ENCODE results near the gene NAMPT. TPM values are rescaled to one million over a fixed set of nuclear protein-coding genes. Genes with fewer than 3 reads are reported as not detected.
"Not testable (repeated sequence)": the region's sequence is repeated elsewhere in the genome, so short reads cannot be mapped to it uniquely, and the experiment has no call there.

NAMPT gene
- 190 TPM for total RNA-seq

- no peak for DNase-seq (ENCODE audit: low spot score)
Measured at GRCh38 chr7:106284714-106285050, at the start of gene NAMPT. Gene NAMPT, minus strand, starts transcription at chr7:106284983. Its CDS starts 99 bp downstream, at chr7:106284884.

GRCh38 chr7:106332201-106332600 is 47.4 kb upstream of the NAMPT start:
- no peak for DNase-seq (ENCODE audit: low spot score)

DNA sequence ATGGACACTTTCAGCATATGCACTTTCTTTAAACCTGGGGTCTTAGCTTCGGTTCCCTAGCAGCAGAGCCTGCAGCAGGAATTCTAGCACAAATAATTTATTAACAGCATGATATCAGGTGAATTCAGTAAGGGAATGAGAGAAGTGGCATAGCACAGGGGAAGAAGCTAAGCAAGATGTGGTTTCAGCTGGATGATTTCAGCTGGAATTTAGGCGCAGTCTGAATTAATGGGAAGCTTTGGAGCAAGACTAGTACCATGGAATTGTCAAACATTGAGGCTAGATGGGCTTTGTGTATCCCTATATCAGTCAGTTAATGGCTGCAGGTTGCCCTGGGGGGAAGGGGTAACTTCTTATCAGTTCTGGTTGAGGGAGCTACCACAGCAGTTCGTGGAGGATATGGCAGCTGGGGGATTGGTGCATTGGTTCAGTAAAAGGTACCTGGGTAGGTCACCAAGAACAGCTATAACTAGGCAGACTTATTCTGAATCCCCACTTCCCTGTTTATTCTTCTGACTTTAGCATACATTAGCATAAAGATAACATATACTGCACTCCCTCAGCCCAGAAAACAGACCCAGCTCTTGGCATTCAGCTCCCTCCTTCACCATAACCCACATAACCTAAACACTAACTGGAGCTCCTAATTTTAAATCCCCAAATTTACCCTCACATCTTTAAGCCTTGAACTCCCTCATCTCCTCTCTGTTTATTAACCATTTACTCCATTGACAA is 46.8 kb upstream of the NAMPT start:
- DNase-seq (ENCODE audit: low spot score): no peak

DNA sequence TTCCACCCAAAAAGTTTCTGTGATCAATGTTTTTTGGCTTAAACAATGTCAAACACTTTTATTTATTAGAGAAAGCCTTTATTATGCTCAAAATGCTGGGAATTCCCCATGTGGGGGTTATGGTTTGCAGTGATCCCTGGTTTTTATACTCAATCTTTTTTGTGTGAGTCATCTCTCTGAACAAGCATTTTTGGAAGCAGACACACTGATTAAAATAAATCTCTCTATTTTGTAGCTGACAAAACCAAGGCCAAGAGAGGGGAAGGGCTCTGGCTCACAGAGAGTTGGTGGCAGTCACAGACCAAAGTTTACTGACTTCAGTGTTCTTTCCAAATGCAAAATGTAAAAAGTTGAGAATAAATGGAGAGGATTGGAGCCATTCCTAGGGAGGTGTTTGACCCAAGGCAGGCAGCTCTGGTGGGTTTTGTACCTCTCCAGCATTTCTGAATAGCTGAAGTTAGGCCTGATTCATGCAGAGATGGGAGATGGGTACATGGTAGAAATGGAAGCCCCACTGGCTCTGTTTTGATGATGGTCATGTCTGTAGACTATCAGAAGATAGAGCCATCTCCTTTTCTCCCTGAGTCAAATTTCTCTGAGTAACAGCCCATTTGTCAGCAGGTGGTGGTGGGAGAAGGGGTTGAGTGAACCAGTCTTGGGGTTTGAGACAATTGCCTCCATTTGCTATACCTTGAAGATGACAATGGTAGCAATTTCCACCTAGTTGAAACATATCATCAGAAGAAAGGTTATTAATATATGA is 45.4 kb upstream of the NAMPT start:
- no peak for DNase-seq (ENCODE audit: low spot score)

DNA sequence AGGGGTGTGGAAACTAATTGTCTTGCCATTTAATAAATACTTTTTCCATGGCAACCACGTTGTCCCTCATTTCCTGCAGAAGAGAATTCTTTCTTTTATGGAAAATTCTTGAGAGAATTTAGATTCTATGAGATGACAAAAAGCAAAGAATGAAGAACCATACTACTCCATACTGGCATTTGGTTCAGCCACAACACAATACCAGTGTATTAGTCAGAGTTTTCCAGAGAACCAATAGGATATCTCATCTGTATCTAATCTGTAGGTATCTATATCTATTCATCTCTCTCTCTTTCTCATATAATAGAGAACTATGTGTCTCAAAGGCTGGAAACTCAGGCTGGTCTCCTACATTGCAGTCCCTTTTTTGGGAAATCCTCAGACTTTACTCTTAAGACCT is 44.6 kb upstream of the NAMPT start:
- no peak for DNase-seq (ENCODE audit: low spot score)

- no peak for DNase-seq (ENCODE audit: low spot score)
Measured at GRCh38 chr7:106327538-106328481, 43.0 kb upstream of the NAMPT start.

DNA sequence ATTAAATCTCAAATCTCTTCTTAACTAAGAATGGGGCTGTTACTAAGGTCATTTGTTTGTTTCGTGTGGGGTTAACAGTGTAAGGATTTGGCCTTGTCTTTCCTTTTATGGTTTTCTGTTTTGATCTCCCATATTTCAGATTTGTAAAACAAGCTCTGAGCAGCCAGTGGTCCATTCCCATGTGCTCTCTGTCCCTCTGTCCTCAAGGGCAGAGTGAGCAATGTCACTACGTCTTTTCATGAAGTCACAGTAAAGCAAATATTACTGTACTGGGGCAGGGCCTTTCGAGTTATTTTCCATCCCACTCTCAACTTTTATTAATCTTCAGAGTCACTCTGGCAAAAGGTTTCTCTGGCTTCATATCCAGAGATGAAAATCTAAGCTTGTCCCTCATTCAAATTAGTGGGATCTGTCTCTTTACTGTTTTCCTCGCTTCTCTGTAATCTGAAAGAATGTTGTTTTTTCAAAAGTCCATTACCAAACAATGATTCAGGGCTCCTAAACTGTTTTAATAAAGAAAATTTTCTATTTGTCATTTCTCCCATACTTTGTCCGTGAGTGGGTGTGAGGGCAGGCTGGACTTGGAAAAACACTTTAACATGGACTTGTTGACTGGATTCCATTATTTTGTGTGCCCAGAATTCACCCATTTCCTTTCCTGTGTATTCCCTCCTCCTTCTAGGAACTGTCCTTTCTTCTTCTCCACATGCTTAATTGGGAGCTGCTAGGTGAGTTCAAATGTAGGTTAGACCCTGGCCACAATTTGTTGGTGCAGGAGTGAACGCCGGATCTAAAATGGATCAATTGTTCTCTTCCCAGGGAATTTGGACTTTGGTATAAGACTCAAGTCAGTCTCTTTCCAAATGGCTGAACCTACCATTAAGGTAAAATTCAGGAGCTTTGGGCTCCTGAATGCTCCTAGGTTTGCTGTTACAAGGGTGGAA is 42.1 kb upstream of the NAMPT start:
- no peak for DNase-seq (ENCODE audit: low spot score)

GRCh38 chr7:106324509-106324908 is 39.7 kb upstream of the NAMPT start:
- not testable (repeated sequence) for DNase-seq (ENCODE audit: low spot score)

DNA sequence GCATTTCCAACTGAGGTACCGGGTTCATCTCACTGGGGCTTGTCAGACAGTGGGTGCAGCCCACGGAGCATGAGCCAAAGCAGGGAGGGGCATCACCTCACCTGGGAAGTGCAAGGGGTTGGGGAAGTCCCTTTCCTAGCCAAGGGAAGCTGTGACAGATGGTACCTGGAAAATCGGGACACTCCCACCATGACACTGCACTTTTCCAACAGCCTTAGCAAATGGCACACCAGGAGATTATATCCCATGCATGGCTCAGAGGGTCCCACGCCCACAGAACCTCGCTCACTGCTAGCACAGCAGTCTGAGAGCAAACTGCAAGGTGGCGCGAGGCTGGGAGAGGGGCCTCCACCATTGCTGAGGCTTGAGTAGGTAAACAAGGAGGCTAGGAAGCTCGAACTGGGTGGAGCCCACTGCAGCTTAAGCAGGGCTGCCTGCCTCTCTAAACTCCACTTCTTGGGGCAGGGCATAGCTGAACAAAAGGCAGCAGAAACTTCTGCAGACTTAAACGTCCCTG is 35.5 kb upstream of the NAMPT start:
- not testable (repeated sequence) for DNase-seq (ENCODE audit: low spot score)

- DNase-seq (ENCODE audit: low spot score): no peak
Measured at GRCh38 chr7:106318482-106318881, 33.7 kb upstream of the NAMPT start.

DNA sequence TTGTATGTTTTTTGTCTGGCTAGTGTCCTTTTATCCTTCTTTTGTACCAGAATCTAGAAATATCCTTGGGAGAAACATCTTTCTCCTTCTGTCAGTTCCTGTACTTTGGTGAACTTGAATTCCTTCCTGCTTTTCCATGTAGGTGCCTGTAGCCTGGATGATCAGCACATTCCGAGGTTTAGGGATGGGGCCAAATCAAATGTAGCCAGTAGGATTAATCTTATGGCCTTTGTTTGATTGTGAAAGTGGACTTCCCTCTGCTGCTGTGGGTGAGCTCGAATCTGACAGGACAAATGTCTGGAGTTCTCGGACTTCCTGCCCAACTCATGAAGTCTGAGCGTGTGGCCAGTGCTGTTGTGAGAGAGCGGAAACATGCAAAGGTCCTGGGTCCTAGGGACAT is 33.2 kb upstream of the NAMPT start:
- DNase-seq (ENCODE audit: low spot score): no peak

DNA sequence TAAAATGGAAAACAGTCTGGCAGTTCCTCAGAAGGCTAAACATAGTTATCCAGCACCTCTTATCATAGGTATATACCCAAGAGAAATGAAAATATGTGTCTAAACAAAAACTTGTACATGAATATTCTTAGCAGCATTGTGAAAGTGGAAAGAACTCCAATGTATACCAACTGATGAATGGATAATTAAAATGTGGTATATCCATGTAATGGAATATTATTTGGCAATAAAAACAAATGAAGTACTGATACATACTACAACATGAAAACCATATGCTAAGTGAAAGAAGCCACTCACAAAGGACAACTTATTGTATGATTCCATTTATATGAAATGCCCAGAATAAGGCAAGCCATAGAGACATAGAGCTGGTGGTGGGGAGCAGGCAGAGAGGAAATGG is 32.2 kb upstream of the NAMPT start:
- DNase-seq (ENCODE audit: low spot score): no peak

DNA sequence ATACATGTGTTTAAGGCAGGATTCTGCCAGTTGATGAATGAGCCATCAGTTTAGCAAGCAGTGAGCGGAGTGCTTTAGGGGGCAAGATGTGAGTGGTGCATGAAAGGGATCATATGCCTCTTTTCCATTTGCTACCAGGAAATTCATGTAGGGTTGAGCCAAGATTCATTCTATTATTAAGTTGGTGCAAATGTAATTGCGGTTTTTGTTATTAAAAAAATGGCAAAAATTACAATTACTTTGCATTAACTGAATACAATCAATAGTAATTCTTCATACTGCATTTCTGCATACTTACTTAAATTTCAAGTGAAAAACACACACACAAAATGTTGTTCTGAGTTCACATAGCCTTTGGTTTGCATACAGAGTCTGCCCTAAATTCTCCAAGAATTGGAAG is 30.1 kb upstream of the NAMPT start:
- DNase-seq (ENCODE audit: low spot score): no peak

DNA sequence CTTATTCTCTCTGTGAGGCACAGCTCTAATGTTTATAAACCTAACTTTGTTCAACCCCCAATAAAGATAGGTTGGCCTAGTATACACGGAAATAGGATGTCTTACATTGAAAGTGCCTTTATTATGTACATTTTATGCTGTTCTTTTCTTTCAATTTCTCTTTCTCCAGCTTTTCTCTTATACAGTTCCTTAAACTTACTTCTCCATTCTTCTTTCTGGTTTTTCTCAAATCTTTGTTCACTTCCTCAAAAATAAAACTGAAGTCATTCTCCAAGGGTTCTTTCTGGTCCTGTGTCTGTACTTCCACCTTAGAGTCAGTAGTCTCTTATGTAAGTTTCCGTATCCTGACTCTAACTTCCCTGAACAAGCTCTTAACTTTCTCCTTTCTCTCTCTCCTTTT is 29.2 kb upstream of the NAMPT start:
- no peak for DNase-seq (ENCODE audit: low spot score)

DNA sequence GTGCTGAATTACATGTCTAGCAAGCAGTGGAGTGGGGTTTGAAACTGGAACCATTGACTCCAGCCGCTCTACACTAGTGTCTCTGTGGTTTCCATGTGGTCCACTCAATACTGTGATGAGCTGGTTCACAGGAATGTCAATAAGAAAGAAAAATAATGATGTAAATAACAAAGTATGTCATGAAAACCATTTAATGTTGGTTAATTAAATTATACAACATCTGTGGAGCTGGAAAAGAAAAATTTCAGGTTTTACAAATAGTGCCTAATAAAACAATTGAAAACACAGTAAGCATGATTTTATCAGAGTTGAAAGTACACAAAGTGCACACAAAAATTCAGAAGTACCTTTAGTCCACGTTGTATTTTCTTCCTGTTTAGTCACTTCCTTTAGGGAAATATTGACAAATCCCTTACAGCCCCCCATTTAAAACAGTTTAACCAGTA is 28.7 kb upstream of the NAMPT start:
- no peak for DNase-seq (ENCODE audit: low spot score)

GRCh38 chr7:106312906-106313305 is 28.1 kb upstream of the NAMPT start:
- DNase-seq (ENCODE audit: low spot score): no peak

DNA sequence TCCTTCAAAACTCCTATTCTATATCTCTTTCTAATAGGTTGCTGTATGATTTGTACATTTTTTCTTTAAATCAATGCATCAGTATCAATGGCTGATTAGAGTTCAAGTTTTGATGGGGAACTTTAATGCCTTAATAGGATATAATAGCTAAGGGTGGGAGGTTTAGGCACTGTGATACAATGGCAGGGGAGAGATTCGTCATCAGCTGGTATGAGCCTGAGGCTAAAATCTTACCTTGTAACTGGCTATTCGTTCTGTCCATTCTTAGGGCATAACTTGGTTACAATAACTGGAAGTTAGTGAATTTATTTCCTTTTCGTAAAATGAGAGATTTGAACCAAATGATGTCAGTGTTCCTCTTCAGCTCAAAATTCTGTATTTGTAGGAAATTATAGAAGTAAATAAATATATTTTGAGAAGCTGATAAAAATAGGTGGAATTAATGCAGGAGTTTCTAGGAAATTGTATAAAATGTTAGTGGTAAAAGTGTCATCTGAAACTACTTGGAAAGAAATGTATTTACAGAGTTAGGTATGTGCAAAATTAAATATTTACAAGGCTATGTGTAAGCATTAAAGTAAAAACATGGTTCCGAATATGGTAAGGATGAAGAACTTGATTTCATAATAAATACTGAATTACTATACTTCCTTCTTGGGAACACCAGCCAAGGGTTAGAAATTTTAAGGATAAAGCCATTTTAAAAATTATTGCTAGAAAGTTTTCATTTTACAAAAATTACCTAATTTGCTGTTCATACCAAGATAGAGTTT is 27.5 kb upstream of the NAMPT start:
- DNase-seq (ENCODE audit: low spot score): no peak

DNA sequence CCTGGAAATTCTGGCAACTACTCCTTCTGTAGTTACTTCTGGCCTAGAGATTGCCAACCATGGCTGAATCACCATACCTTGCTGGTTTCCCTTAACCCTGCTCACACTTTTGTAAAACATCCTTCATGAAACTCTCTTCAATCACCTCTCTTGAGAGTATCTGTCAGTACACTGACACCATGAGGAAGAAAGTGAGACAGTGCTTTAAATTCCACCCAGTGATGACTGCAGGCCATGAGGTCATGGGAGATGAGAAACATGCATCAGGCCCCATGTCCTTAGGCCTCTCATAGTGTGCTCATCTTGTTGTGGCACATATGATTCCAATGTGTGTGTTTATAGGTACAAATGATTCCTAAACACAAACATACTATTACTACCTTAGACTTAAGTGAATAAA is 24.6 kb upstream of the NAMPT start:
- no peak for DNase-seq (ENCODE audit: low spot score)

DNA sequence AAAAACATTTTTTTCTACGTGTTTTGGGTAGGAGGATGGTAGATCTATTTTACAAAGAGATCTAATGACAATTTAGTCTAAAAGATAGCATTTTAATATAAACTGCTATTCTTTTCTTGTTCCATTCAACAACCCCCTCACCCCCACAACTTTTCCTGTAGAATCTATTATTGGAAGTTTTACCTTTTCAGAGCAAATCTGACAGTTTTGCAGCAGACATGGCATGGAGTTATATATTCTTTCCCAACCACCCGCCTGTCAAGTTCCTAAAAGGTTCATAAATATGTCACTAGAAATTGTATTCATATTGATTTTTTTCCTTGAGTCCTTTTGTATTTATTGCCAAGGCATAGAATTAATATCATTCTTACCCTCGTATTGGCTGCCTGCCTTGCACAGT is 21.5 kb upstream of the NAMPT start:
- no peak for DNase-seq (ENCODE audit: low spot score)

- DNase-seq (ENCODE audit: low spot score): no peak
Measured at GRCh38 chr7:106305732-106306131, 20.9 kb upstream of the NAMPT start.
